Kidney (tissue), 14 donors: ENCODE results near the gene TBC1D5. TPM values are rescaled to one million over a fixed set of nuclear protein-coding genes. Genes with fewer than 3 reads are reported as not detected.

Experiments used
- DNase-seq, 5 donors: peaks; one replicate each; pipeline ENCODE4 v3.0.0-alpha.2; 2013 to 2020
- FAIRE-seq: peaks from 2 replicates; lab custom pipeline; 2012; peaks lifted over from hg19 to GRCh38; lab: Jason Lieb, UNC
- H3K27ac ChIP-seq, 2 donors: one replicate each; pipeline ENCODE4 v1.7.0; 2013; ENCODE audit warnings: low read depth in 2 of 2, low read length in 2 of 2, inconsistent platforms in 1 of 2
- H3K27me3 ChIP-seq: one replicate; pipeline ENCODE4 v1.7.1; 2013; ENCODE audit warnings: low read length, inconsistent platforms; ENCODE audit not compliant: control insufficient read depth, insufficient read depth
- H3K36me3 ChIP-seq, 3 donors: one replicate each; pipeline versions ENCODE4 v1.7.0 to v1.7.1; 2013; ENCODE audit warnings: low read length in 3 of 3, control low read depth in 1 of 3, inconsistent platforms in 1 of 3; ENCODE audit not compliant: insufficient read depth in 3 of 3, control insufficient read depth in 2 of 3
- H3K4me1 ChIP-seq, 3 donors: one replicate each; pipeline versions ENCODE4 v1.7.0 to v1.7.1; 2013; ENCODE audit warnings: low read length in 3 of 3, inconsistent platforms in 1 of 3, low read depth in 1 of 3; ENCODE audit not compliant: control insufficient read depth in 2 of 3, insufficient read depth in 2 of 3
- H3K4me3 ChIP-seq, 3 donors: one replicate each; pipeline versions ENCODE4 v1.7.0 to v1.8.1; 2013; ENCODE audit warnings: low read length in 3 of 3, control low read depth in 1 of 3, inconsistent platforms in 1 of 3
- H3K9ac ChIP-seq, 3 donors: one replicate each; pipeline versions ENCODE4 v1.7.0 to v1.7.1; 2013; ENCODE audit warnings: low read length in 3 of 3, control low read depth in 1 of 3, inconsistent platforms in 1 of 3
- H3K9me3 ChIP-seq, 3 donors: one replicate each; pipeline versions ENCODE4 v1.7.0 to v1.7.1; 2013; ENCODE audit warnings: low read length in 3 of 3, control low read depth in 1 of 3, inconsistent platforms in 1 of 3; ENCODE audit not compliant: control insufficient read depth in 2 of 3, insufficient read depth in 1 of 3
- CTCF ChIP-seq: IDR thresholded peaks from 3 replicates; pipeline ENCODE4 v1.5.1; 2012; ENCODE audit warnings: mild to moderate bottlenecking, moderate library complexity, borderline replicate concordance; ENCODE audit not compliant: insufficient read depth; ENCODE audit errors: extremely low read depth
- intact Hi-C: fragments of 100-400 bp; cut with DNase I; formaldehyde crosslinking; loops from one replicate; pipeline ENCODE4 v1.11.1; 2022
- polyA plus RNA-seq: library from polyadenylated mRNA; stranded (reverse); fragments of 350-450 nt; fragmentation: Illumina TruSeq; extraction: RNeasy Lipid Tissue Mini Kit (QIAGEN cat#74804); gene quantifications from one replicate; pipeline ENCODE4 v1.2.3, GENCODE V29; 2014; ENCODE audit warnings: low read depth, low replicate concordance; ENCODE audit not compliant: insufficient read depth
- total RNA-seq: library from RNA; stranded (reverse); fragmentation: NEBNext Ultra II Directional; extraction: Animal tissue kit (Norgen Biotek cat#: 25700); gene quantifications from one replicate; pipeline ENCODE4 v1.2.1, GENCODE V29; 2021
- donor health status: control.
- donor health status: control.
- donor health status: control.
- donor health status: control.
- donor health status: control.
- donor health status: DM: yes; HTN: yes; CAD: no.
- donor health status: Normal renal cell carcinoma (clear cell type).

TBC1D5 gene
- total and polyA plus RNA-seq, 2 donors from 2014 or later = 9.7 to 77.7 TPM

- FAIRE-seq = no peak
Measured at GRCh38 chr3:17761563-17761962, 19.1 kb upstream of the TBC1D5 start.

GRCh38 chr3:17759901-17760300, 17.5 kb upstream of the TBC1D5 start:
- H3K36me3 ChIP-seq = no peaks in the 10 kb centered on the region
- peak; percentile 76 for FAIRE-seq
- H3K27me3 ChIP-seq = no peaks in the 10 kb centered on the region
- no peak overlapping the region for H3K27ac ChIP-seq
- no peaks in the 10 kb centered on the region for H3K4me1 ChIP-seq
- no peak overlapping the region for H3K9ac ChIP-seq
- H3K4me3 ChIP-seq = no peak overlapping the region
- no peak for TF ChIP-seq CTCF
- no peak for DNase-seq
- intact Hi-C loops = no loop called here
- H3K9me3 ChIP-seq = no peaks in the 10 kb centered on the region

More at GRCh38 chr3:17761563-17761962, 19.1 kb upstream of the TBC1D5 start:
- no peak for TF ChIP-seq CTCF
- Histone ChIP-seq H3K4me1 (no peaks in the 10 kb centered on the region), H3K36me3 (no peaks in the 10 kb centered on the region), H3K4me3 (no peak overlapping the region), H3K27me3 (no peaks in the 10 kb centered on the region), H3K9me3 (no peaks in the 10 kb centered on the region), H3K9ac (no peak overlapping the region), H3K27ac (no peak overlapping the region)
- DNase-seq = no peak
- intact Hi-C loops = no loop called here

GRCh38 chr3:17755836-17756235, 13.4 kb upstream of the TBC1D5 start:
- H3K27ac ChIP-seq = no peak overlapping the region
- no peak overlapping the region for H3K4me3 ChIP-seq
- no peaks in the 10 kb centered on the region for H3K9me3 ChIP-seq
- H3K27me3 ChIP-seq = no peaks in the 10 kb centered on the region
- TF ChIP-seq CTCF = no peak
- no peak overlapping the region for H3K9ac ChIP-seq
- H3K4me1 ChIP-seq = no peaks in the 10 kb centered on the region
- FAIRE-seq = no peak
- no peak for DNase-seq
- no peaks in the 10 kb centered on the region for H3K36me3 ChIP-seq
- intact Hi-C loops = no loop called here

- FAIRE-seq = no peak
- no peak for DNase-seq
- TF ChIP-seq CTCF = no peak
- Histone ChIP-seq H3K36me3 (no peaks in the 10 kb centered on the region), H3K27ac (no peak overlapping the region), H3K9ac (no peak overlapping the region), H3K4me3 (no peak overlapping the region), H3K4me1 (no peaks in the 10 kb centered on the region), H3K9me3 (no peaks in the 10 kb centered on the region), H3K27me3 (no peaks in the 10 kb centered on the region)
- intact Hi-C loops = no loop called here
Measured at GRCh38 chr3:17753632-17753992, 11.2 kb upstream of the TBC1D5 start.
